Left lobe of liver (tissue), 2 donors: ENCODE data around the gene DSCAM. TPM values are rescaled to one million over a fixed set of nuclear protein-coding genes. Genes with fewer than 3 reads are reported as not detected.
A peak's percentile ranks its signal among the peaks of the same experiment; 100 is the strongest.

Experiments
- ATAC-seq: fragments of 200-7000 bp; cut with Tn5 transposase; one replicate; pipeline ENCODE4 v1.9.1; 2020; ENCODE audit warnings: mild to moderate bottlenecking, moderate library complexity
- DNase-seq: peaks from one replicate; pipeline ENCODE4 v3.0.0-alpha.2; 2020; ENCODE audit warnings: low spot score
- total RNA-seq: library from RNA; stranded (reverse); gene quantifications from one replicate; pipeline ENCODE4 v1.2.1, GENCODE V29; 2021
- donor health status: DM: no; HTN: no; CAD: no; lungs with moderate emphysema.
- donor health status: DM: no; HTN: yes; CAD: no.

DSCAM gene
- total RNA-seq, 1 donor from 2014 or later, result 0.10 TPM

DNA sequence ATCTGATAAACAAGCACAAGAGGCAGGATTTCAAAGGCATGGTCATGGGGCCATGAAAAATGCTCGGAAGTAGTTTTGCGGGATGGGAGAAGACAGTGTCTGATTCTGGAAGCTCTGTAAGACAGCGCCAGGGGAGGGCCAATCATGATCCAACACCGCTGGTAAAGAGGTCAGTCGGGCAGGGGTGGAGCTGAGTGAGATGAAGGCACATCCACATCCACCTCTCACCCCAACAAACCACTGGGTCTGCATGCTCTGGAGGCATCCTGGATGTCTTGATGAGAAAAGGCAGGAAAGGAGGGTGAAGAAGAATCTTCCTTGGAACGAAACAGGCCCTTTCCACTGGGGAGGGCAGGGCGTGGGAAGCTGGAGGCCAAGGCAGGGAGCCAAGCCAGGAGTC, 691.4 kb downstream of the DSCAM start:
- ATAC-seq (no peak), DNase-seq (no peak)

DNA sequence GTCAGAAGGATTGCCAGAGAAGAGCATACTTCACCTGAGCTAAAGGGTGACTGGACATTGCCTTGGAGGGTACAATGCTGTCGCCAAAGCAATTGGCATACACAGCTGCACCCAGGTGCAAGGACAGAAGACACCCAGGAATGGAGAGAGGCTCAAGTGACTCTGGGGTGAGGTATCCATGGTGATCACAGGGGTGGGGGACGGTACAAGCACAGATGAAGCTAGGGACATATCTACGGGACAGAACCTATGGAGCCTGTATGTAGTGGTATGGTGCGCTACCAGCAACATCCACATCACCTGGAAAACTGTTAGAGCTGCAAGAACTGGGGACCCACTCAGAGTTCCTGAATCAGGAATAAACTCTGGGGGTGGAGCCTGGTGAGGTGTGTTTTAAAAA, 693.6 kb downstream of the DSCAM start:
- DNase-seq (no peak), ATAC-seq (no peak)

DNA sequence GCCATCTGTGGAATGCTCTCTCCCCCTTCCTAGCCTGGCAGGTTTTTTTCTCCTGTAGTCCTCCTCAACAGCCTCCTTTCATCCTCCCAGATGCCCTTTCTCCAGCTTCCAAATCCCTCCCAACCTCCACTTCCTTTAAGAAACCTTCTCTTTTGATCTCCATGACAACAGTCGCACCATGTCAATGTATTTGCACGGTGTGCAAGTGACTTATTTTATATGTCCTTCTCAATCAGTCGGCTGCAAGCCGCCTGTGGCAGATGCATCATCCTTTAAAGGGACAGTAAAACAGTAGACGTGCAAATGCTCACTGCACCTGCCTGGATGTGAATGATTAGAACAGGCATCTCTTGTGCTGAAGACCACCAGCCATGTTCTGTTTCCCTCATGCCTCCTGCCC, 694.5 kb downstream of the DSCAM start:
- DNase-seq, result no peak
- ATAC-seq, result no peak

DNA sequence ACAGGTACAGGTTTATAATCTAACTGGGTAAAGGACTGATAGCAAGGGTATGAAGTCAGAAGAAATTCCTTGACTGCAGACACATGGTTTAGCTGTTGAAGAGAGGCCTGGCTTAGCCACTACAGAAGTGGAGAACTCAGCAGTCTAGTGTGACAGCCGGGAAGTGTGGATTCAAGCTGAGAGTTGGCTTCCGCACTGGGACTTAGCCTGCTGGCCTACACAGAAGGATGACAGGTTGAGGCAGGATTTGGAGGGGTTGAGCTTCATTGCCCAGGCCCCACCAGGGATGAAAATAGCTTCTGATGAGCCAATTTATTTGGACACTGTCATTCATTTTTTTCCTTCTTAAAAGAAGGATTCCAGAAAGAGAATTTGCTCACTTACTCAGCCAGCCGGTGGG, 695.3 kb downstream of the DSCAM start:
- DNase-seq, result no peak
- no peak for ATAC-seq

DNA sequence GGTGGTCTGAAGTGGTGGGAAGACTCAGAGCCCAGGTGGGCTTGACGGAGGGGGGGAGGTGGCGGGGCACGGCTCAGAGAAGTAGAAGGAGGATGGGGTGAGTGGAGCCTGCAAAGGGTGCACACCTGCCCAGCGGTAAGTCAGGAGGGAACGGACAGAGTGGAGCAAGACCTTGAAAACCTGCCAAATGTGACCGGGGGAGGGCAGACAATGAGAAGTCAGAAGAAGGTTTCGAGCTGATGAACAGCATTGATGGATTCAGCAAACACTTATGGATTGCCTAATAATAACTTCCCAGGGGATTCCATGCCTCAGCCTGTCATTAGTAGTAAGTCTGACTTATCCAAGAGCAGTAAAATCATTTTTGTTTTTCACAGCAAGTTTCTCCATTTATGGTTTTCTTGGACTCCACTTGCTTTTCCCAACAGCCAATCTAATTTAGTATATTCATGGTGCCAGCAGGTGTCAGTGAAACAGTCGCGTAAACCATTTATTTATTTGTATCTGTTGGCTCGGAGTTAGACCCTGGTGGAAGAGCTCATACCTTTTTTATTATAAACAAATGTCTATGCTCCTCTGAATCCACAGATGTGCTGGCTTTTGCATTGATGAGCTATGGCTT, 700.6 kb downstream of the DSCAM start:
- DNase-seq (no peak), ATAC-seq (no peak)

DNA sequence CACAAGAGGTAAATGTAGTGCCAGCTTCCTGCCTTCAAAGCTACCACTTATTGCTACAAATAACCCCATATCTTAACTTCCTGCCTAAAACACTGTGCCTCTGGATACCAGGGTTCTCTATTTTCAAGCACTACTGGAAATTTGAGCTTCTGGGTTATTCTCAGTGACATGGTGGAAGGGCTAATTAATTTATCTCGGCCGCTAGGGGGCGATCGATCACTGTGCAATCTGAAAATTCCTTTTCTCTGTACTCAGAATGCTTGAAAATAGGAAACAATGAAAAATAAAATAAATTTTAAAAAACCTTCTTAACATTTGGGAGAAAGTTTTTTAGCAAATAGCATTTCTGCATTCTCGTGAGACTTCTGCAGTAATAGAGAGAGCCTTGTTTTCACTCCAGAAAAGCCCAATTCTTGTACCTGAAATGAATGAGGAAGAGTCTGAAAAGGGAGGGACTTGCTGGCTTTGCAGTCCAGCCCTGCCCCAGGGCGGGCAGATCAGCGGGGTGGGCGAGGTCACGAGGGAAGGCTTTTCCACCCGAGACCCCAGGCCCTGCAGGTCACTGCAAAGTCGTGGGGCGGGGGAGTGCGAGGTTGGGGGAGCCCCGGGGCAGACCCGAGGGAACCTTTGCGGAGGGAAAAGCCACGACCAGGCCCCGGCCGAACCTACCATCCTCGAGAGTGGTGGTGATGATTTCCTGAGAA, 703.0 kb downstream of the DSCAM start:
- ATAC-seq (peak; percentile 84), DNase-seq (peak; percentile 50)

DNA sequence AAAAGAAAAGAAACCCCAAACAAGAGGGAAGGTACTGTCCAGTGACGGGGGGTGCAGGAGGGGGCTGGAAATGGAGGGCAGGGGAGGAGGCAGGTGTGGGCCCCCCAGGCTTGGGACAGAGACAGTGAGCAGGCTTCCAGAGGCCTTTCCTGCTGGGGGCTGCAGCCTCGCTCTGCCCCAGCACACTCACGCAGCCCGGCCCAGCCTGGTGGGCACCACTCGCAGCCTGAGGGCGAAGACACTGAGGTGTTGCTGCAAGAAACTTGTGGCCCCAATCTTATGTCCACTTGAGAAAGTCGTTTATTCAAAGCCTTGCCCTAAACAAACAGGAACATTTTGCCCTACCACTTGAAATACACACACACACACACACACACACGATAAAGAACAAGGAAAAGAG, 705.3 kb downstream of the DSCAM start:
- ATAC-seq, result no peak
- no peak for DNase-seq

DNA sequence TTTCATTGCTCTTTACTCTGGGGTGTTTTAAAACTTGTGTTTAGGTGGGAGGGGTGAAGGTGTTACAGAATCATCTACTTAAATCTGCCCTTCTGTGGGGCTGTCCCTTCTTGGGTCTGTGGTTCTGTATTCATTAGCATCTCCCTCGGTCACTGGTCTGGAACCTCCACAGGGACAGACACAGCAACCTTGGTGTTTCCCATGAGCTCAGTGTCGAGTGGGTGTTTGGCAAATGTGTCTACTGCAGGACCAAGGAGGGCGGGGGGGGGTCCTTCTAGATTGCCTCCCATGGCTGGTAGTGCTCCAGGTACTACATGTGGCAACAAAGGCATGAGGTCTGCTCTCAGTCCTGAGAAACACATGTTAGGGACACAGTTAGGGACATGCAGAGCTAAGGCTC, 706.3 kb downstream of the DSCAM start:
- ATAC-seq (no peak), DNase-seq (no peak)

DNA sequence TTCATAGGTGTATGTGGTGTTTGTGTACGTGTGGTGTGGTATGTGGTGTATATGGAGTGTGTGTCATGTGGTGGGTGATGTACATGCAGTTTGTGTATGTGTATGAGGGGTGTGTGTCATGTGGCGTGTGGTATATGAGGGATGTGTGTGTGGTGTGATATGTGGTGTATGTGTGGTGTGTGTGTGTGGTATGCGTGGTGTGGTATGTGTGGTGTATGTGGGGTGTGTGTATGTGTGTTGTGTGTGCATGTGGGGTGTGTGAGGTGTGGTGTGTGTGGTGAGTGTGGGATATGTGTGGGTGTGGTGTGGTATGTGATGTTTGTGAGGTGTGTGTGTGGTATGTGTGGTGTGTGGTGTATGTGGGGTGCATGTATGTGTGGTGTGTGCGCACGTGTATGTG, 707.3 kb downstream of the DSCAM start:
- DNase-seq (no peak), ATAC-seq (no peak)

DNA sequence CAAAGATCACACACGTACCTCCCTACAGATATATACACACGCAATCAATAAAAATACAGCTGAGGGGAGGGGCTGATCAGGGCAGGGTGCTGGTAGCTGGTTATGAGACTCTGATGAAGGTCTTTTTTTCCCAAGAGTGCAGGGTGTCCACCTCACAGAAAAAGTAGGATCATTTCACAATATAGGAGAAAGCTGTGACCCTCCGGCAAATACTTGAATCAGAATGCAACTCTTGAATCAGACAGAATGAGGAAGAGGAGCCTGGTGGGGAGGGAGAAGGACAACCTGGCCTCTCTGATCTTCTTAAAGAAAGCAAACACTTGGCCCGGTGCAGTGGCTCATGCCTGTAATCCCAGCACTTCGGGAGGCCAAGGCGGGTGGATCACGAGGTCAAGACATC, 710.4 kb downstream of the DSCAM start:
- ATAC-seq, result no peak

DNA sequence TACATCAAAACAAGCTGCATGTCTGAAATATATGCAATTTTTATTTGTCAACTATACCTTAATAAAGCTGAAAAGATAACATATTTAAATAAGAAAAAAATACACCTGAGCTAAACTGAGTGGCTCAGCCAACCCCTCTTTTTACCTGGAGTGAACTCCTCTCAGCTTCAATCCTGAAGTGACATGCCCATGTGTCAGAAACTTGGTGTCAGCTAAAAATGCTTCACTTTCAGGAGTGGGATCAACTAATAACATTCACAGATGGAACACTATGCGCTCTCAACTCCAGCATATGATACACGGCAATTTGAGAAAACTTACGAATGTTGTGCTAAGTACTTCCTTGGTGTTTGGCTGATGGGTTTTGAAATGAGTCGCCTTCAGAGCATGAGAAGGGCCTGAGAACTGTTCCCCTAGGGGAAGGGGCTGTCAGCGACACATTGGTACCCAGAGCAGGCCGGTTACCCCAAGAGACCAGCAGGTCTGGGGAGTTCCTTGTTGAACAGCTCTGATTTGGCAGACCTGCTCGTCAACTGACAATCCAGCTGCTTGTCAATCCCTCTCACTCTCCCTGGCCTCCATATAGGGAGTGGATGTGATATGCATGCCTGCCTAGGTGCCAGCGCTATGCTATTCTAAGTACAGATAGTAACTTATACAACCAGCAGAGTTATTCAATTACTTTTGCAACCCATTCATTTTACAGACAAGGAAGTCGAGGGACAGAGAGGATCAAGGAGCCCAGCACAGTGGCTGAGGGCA, 712.0 kb downstream of the DSCAM start:
- no peak for ATAC-seq
- DNase-seq, result no peak

More for the DNA sequence above, 710.4 kb downstream of the DSCAM start:
- DNase-seq, result no peak

DNA sequence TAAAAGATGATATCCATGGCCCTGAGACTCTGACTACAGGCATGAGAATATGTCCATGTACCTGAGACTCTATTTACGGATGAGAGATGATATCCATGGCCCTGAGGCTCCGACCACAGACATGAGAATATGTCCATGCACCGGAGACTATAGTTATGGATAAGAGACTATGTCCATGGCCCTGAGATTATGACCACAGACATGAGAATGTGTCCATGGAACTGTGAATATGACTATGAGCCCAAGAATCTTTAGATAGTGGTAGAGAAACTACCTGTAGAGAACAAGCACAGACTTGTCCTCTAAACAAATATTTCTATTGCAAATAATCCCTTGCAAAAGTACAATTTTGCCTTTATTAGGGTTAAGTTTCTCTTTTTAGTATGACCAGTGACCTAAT, 716.5 kb downstream of the DSCAM start:
- DNase-seq (no peak), ATAC-seq (no peak)

DNA sequence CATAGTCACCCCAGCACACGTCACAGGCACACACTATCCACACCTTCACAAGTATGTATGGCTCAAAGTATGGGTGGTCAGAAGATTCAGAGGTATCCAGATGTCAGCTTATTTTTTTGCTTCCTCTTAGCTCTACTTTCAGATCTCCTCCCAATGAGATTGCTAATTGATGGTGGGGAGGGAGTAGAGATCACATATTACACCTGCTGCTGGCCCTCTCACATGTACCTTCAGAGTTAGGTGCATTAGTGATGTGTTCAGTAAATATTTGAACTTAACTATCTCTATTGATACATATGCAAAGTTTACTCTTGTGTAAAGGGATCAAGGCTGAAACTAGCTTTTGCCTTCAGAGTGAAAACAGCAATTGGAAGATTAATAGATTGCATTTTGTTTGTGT, 717.1 kb downstream of the DSCAM start:
- ATAC-seq, result no peak
- no peak for DNase-seq

DNA sequence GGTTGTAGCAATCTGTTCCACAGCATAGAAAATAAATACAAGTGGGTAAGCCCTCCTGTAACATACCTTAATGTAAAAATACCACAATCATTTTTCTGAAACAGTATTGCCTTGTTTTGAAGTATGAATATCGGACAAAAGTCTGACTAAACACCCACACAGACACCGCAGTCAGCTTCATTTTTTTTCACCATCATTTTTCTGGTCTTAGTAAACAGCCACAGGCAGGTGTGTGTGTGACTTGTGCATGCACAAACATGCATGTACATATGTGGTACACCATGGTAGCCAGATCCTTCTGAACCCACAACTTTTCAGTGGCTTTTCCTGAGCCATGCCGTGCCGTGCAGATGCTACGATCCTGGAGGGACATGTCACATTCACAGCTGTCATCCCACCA, 718.1 kb downstream of the DSCAM start:
- no peak for ATAC-seq
- DNase-seq, result no peak

DNA sequence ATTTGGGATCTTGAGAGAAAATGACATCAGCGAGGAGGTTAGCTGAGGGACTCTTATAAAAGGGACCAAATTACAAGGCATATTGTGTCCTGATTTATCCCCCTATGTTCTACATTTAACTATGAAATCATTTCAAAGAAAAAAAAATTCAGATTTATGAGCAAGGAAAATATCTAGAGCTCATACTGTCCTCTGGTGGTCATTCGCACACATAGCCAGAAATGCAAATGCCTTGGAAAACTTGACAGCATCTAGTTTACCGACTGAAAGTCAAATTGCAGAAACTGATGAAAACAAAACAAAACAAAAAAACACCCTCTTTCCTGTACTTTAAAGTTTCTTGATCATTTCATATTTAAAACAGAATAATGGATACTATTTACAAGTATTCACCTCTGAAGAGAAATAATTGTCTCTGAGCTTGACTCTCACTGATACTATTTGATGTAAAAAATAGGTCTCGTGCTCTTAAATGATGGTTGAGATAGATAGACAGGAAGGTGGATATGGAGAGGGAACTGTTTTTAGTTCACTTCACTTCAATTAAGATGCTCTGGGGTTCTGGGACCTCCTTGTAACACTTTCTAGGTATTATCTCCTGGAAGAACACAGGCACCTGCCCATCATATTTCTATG, 725.9 kb downstream of the DSCAM start:
- DNase-seq (no peak), ATAC-seq (no peak)

DNA sequence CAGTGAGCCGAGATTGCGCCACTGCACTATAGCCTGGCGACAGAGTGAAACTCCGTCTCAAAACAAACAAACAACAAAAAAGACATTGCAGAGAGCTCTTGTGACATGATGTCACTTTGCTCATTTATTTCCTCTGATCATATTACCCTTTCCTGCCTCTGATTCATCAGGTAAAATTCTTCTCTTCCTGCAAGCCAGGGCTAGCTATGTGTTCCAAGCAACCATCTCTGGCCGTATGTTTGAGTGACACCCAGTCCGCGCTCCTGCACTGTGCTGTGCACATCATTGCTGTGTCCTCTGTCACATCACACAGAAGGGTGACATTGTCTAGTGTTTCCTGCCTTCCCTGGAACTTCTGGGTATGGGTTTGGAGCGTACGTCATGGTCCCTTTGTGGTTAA, 728.4 kb downstream of the DSCAM start:
- ATAC-seq, result no peak

DNA sequence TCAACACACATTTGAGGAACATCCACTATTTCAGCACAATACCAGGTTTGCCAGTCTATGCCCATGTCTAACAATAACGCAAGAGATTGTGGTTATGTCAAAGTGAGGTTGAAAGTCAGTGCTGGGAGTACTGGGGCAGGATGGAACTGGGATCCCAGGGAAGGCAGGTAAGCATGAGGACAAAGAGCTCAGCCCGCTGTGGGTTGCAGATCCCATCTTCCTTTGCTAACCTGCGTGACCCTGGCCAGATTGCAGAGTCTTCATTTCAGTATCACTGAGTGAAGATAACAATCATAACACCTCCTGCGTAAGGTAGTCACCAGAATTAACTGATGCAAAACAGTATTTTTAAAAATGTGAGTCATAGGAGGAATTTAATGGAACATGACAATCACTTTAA, 729.7 kb downstream of the DSCAM start:
- ATAC-seq (no peak), DNase-seq (no peak)

More for the DNA sequence above, 728.4 kb downstream of the DSCAM start:
- no peak for DNase-seq

DNA sequence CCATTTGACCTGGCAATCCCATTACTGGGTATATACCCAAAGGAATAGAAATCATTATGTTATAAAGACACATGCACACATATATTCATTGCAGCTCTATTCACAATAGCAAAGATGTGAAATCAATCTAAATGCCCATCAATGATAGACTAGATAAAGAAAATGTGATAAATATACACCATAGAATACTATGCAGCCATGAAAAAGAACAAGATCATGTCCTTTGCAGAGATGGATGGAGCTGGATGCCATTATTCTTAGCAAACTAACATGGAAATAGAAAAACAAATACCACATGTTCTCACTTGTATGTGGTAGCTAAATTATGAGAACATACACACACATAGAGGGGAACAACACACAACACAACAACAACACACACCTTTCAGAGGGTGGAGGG, 731.2 kb downstream of the DSCAM start:
- ATAC-seq, result no peak

DNA sequence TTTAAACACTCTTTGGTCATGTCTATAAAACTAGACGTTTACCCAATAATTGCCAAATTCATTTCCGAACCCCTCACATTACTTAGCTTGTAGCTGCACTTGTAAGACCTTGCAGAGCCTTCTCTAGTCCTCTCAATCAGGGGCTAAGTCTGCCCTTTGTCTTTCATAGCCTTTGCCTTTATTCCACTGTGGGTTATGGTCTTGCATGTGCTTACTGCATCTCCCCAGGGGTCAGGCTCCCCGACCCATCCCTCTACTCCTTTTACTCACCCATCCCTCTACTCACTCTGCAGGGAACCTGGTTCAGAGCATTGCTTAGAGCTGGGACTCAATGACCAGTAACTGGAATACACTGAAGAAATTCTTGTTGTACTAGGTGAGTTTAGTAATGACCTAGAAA, 744.3 kb downstream of the DSCAM start:
- DNase-seq, result no peak
- ATAC-seq, result no peak

More for the DNA sequence above, 731.2 kb downstream of the DSCAM start:
- DNase-seq, result no peak

DNA sequence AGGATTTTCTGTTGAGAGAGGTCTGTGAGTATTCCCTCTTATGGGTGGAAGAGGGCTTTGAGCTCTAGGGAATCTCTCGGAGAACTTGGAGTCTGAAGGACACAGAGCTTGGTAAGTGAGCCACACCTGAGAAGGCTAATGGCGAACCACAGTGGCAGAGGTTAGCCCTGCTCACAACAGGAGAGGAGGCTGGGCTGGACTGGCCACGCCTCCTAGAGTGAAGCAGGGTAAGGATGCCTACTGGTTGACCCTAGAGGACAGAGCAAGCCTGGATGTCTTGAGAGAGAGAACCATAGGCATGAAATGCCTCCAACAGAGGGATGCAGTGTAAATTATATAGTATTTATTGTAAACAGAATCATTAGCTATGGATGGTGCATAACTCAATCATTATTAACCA, 747.1 kb downstream of the DSCAM start:
- DNase-seq (no peak), ATAC-seq (no peak)

DNA sequence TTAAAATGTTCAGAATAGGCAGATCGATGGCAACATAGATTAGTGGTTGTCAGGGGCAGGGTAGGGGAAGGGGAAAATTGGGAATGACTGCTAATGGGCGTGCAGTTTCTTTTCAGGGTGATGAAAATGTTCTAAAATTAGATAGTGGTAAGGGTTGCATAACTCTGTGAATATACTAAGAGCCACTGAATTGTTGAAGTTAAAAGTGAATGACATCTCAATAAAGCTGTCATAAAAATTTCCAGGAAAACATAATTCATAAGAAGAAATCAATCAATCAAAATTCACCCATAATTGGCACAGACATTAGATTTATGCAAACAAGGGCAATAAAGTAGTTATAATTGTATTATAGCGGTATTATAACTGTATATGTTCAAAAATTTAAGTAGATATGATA, 751.5 kb downstream of the DSCAM start:
- ATAC-seq, result no peak

DNA sequence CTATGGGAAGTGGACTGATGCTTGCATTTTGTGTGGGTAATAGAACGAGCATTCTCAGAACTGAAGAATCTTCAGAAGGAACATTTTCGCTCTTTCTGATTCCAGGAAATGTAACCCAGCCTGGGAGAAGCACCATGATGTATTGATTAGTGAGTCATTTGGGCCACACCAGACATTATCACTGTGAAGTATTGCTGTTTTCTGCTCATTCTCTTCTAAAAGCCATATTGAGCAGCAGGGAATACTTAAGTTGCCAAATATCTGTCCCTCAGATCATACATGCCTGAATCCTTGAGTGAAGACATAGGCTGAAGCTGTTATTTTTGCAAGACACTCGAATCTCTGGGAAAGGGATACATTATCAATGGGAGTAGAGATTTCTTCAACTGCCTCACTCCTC, 766.6 kb downstream of the DSCAM start:
- ATAC-seq (no peak), DNase-seq (no peak)

More for the DNA sequence above, 751.5 kb downstream of the DSCAM start:
- no peak for DNase-seq
